ENCODE results near the gene SDK1. TPM values are rescaled to one million over a fixed set of nuclear protein-coding genes. Genes with fewer than 3 reads are reported as not detected.

The SDK1 gene
- total RNA-seq, 1 donor from 2014 or later = 0.08 TPM

DNA sequence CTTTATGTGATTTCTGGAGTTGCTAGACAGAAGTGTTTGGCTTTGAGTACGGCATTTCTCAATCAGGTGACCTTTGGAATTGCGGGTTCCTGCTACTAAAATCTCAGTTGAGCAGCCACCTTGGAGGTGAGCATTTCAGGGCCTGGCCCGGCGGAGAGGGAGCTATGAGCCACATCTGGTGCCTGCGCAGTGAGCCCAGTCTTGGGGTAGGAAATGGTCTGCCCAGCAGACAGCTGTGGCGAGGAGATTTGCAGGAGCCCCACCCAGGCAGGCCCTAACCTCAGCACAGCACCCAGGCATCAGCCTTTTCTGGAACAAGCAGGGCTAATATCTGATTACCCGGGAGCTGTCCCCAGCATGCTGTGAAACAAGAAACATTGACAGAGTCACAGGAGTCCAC, 833.2 kb downstream of the SDK1 start:
- Mint-ChIP-seq H3K27me3 (ENCODE audit: insufficient read depth) (no peaks in the 10 kb centered on the region), H3K27ac (no peak overlapping the region), H3K36me3 (ENCODE audit: low read depth) (no peaks in the 10 kb centered on the region), H3K9me3 (no peaks in the 10 kb centered on the region), H3K4me3 (no peak overlapping the region), H3K4me1 (ENCODE audit: low read depth) (no peaks in the 10 kb centered on the region)
- intact Hi-C loops (cut with micrococcal nuclease) = no loop called here
- no peak for DNase-seq (ENCODE audit: low spot score)

DNA sequence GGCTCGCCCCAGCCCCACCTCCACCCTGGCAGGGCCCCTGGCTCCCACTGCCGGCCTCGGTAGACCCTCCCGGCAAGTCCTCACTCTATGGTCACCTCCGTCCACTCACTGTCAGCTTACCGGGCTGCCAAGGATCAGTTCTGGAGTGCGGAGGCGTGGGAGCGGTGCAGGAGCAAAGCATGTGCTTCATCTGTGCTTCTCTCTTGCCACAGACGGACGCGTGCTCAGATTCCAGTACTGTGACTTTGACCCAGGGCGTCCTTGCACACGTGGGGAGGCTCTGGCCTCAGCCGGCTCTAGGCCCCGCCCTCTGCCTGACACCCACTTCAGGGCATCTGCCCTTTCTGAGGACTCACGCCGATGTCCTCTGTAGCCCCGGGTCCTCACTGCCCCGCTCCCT, 833.6 kb downstream of the SDK1 start:
- Mint-ChIP-seq H3K36me3 (ENCODE audit: low read depth) (no peaks in the 10 kb centered on the region), H3K27ac (no peak overlapping the region), H3K27me3 (ENCODE audit: insufficient read depth) (no peaks in the 10 kb centered on the region), H3K4me1 (ENCODE audit: low read depth) (no peaks in the 10 kb centered on the region), H3K9me3 (no peaks in the 10 kb centered on the region), H3K4me3 (no peak overlapping the region)
- DNase-seq (ENCODE audit: low spot score) = no peak
- intact Hi-C loops (cut with micrococcal nuclease) = no loop called here

- no peak overlapping the region for H3K27ac Mint-ChIP-seq
- H3K27me3 Mint-ChIP-seq (ENCODE audit: insufficient read depth) = no peaks in the 10 kb centered on the region
- DNase-seq (ENCODE audit: low spot score) = no peak
- no peaks in the 10 kb centered on the region for H3K9me3 Mint-ChIP-seq
- intact Hi-C loops (cut with micrococcal nuclease) = no loop called here
- no peak overlapping the region for H3K4me3 Mint-ChIP-seq
- no peaks in the 10 kb centered on the region for H3K4me1 Mint-ChIP-seq (ENCODE audit: low read depth)
- H3K36me3 Mint-ChIP-seq (ENCODE audit: low read depth) = no peaks in the 10 kb centered on the region
Observed at GRCh38 chr7:4135301-4135700, 834.2 kb downstream of the SDK1 start.

- Mint-ChIP-seq H3K4me1 (ENCODE audit: low read depth) (no peaks in the 10 kb centered on the region), H3K27me3 (ENCODE audit: insufficient read depth) (no peaks in the 10 kb centered on the region), H3K36me3 (ENCODE audit: low read depth) (no peaks in the 10 kb centered on the region), H3K27ac (no peak overlapping the region), H3K4me3 (no peak overlapping the region), H3K9me3 (no peaks in the 10 kb centered on the region)
- intact Hi-C loops (cut with micrococcal nuclease) = no loop called here
- DNase-seq (ENCODE audit: low spot score) = no peak
Observed at GRCh38 chr7:4136036-4136435, 835.0 kb downstream of the SDK1 start.

DNA sequence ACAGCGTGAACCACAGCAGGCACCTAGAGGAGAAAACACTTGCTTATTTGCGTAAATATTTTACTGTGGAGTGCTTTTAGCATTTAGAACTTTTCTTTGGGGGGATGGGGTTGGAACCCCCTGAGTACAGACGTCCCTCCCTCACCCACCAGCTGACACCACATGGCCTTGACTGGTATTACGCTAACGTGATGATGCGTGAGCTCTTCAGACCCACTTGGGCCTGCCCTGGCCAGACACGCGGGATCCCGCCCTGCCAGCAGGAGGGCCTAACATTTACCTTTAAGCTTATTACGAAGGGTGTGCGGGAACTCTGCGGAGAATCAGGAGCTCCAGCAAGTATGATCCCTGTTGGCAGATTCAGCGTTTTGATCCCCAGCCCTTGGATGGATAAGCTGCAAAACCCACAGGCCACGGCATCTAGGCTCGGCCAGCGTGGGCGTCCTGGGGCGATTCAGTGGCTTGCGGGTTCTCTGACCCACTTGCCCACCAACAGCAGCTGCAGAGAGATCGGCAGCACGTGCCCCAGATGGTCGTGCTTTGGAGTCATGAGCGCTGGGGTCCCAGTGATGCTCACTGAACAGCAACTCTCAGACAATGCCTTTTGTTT, 835.6 kb downstream of the SDK1 start:
- no peaks in the 10 kb centered on the region for H3K4me1 Mint-ChIP-seq (ENCODE audit: low read depth)
- DNase-seq (ENCODE audit: low spot score) = no peak
- H3K4me3 Mint-ChIP-seq = no peak overlapping the region
- H3K27me3 Mint-ChIP-seq (ENCODE audit: insufficient read depth) = no peaks in the 10 kb centered on the region
- no peaks in the 10 kb centered on the region for H3K9me3 Mint-ChIP-seq
- intact Hi-C loops (cut with micrococcal nuclease) = no loop called here
- no peaks in the 10 kb centered on the region for H3K36me3 Mint-ChIP-seq (ENCODE audit: low read depth)
- H3K27ac Mint-ChIP-seq = no peak overlapping the region

DNA sequence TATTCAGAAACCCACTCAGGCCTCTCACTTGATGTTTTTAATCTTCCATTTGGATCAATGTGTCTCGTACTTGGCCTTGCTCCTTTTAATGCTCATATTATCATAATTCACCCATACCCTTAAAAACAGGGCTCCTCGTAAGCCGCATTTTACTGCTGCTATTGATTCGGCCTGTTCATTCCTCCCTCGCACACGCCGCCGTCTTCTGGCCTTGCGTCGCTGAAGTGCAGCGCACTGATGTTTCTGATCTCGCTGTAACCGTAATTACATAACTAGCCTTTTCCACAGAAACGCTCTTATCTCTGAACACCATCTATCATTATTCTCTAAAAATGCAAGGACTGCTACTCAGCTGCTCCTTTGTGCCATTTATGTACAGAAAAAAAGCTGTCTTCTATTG, 836.5 kb downstream of the SDK1 start:
- intact Hi-C loops (cut with micrococcal nuclease) = no loop called here
- H3K27me3 Mint-ChIP-seq (ENCODE audit: insufficient read depth) = no peaks in the 10 kb centered on the region
- H3K27ac Mint-ChIP-seq = no peak overlapping the region
- H3K9me3 Mint-ChIP-seq = no peaks in the 10 kb centered on the region
- H3K4me3 Mint-ChIP-seq = no peak overlapping the region
- no peaks in the 10 kb centered on the region for H3K4me1 Mint-ChIP-seq (ENCODE audit: low read depth)
- H3K36me3 Mint-ChIP-seq (ENCODE audit: low read depth) = no peaks in the 10 kb centered on the region
- no peak for DNase-seq (ENCODE audit: low spot score)

DNA sequence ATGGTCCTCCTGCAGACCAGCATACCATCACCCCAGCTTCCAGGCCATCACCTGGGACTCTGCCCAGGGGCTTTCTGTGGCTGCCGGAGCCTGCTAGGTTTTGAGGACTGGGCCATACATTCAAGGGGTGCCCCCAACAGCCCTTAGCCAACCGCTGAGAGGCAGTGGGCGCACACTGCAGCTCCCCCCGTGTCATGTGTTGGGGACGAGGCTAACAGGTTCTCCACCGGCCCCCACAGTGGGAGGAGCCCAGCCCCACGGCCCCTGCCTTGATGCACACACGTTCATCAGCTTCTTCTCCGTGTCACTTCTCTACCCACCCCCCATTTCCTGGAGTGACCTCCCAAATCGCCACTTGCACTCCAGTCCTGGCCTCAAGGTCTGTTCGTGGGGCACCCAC, 837.8 kb downstream of the SDK1 start:
- Mint-ChIP-seq H3K27me3 (ENCODE audit: insufficient read depth) (no peaks in the 10 kb centered on the region), H3K4me3 (no peak overlapping the region), H3K36me3 (ENCODE audit: low read depth) (no peaks in the 10 kb centered on the region), H3K9me3 (no peaks in the 10 kb centered on the region), H3K27ac (no peak overlapping the region), H3K4me1 (ENCODE audit: low read depth) (no peaks in the 10 kb centered on the region)
- no peak for DNase-seq (ENCODE audit: low spot score)
- intact Hi-C loops (cut with micrococcal nuclease) = no loop called here

DNA sequence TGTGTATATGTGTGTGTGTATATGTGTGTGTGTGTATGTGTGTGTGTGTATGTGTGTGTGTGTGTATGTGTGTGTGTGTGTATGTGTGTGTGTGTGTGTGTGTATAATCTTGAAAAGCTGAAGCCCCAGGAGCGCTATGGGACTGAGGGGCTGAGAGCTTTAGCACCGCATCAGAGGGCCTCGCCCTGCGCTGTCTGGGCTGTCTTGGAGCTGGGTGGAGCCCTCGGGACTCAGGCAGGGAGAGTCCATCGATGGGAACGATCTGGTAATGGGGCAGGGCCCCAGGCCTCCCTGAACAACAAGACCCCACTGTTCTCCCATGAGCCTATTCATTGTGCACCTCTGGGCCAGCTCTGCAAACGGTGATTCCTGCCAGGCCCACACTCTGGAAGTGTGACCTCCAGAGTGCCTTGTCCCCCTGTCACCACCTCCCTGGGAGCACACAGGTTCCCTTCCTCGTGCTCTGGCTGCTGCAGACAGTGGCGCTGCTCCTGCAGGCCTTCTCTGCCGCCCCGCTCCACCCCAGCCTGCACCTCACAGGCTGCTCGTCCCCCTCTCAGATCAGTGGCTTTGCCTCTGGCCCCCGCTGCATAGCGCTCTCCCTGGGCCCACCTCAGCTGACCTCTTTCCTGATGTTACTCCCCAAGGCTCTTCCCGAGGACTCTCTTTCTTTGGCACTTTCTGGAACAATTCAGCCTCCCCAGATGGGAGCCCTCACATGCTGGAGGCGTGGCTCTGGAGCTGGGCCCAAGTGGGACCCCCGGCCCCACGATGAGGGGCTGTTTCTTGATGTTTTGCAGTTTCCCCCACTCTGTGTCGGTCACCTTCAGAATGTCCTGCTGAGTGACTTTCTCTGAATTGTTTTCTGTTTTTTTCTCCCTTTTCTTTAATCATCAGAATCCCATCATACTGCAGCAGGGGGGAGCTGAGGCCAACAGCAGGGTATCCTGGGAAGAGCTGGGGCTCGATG, 838.9 kb downstream of the SDK1 start:
- DNase-seq (ENCODE audit: low spot score) = no peak
- intact Hi-C loops (cut with micrococcal nuclease) = no loop called here
- H3K4me3 Mint-ChIP-seq = no peak overlapping the region
- no peaks in the 10 kb centered on the region for H3K9me3 Mint-ChIP-seq
- H3K27ac Mint-ChIP-seq = no peak overlapping the region
- H3K4me1 Mint-ChIP-seq (ENCODE audit: low read depth) = no peaks in the 10 kb centered on the region
- no peaks in the 10 kb centered on the region for H3K27me3 Mint-ChIP-seq (ENCODE audit: insufficient read depth)
- H3K36me3 Mint-ChIP-seq (ENCODE audit: low read depth) = no peaks in the 10 kb centered on the region

- no peaks in the 10 kb centered on the region for H3K4me1 Mint-ChIP-seq (ENCODE audit: low read depth)
- H3K9me3 Mint-ChIP-seq = no peaks in the 10 kb centered on the region
- no peak for DNase-seq (ENCODE audit: low spot score)
- no peak overlapping the region for H3K27ac Mint-ChIP-seq
- intact Hi-C loops (cut with micrococcal nuclease) = no loop called here
- no peaks in the 10 kb centered on the region for H3K27me3 Mint-ChIP-seq (ENCODE audit: insufficient read depth)
- no peak overlapping the region for H3K4me3 Mint-ChIP-seq
- H3K36me3 Mint-ChIP-seq (ENCODE audit: low read depth) = no peaks in the 10 kb centered on the region
Observed at GRCh38 chr7:4140933-4141332, 839.9 kb downstream of the SDK1 start.

DNA sequence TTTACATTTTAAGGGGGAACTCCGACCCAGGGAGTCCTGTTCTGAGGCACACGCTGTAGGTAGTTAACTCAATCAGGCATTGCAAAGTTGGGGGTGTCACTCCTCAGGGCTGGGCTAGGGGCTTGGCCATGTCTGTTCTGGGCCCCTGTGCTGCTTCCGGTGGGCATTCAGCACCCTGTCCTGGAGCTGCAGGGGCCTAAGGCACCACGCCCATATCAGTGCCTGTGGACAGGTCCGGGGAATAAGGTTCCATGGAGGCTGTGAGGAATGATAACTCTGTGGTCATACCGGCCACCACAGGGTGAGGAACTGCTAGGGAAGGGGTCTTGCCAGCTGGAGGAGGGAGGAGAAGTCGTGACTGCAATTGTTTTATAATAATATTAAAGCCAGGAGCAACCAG, 842.0 kb downstream of the SDK1 start:
- Mint-ChIP-seq H3K9me3 (no peaks in the 10 kb centered on the region), H3K27ac (no peak overlapping the region), H3K27me3 (ENCODE audit: insufficient read depth) (no peaks in the 10 kb centered on the region), H3K4me3 (no peak overlapping the region), H3K36me3 (ENCODE audit: low read depth) (no peaks in the 10 kb centered on the region), H3K4me1 (ENCODE audit: low read depth) (no peaks in the 10 kb centered on the region)
- intact Hi-C loops (cut with micrococcal nuclease) = no loop called here
- DNase-seq (ENCODE audit: low spot score) = no peak

DNA sequence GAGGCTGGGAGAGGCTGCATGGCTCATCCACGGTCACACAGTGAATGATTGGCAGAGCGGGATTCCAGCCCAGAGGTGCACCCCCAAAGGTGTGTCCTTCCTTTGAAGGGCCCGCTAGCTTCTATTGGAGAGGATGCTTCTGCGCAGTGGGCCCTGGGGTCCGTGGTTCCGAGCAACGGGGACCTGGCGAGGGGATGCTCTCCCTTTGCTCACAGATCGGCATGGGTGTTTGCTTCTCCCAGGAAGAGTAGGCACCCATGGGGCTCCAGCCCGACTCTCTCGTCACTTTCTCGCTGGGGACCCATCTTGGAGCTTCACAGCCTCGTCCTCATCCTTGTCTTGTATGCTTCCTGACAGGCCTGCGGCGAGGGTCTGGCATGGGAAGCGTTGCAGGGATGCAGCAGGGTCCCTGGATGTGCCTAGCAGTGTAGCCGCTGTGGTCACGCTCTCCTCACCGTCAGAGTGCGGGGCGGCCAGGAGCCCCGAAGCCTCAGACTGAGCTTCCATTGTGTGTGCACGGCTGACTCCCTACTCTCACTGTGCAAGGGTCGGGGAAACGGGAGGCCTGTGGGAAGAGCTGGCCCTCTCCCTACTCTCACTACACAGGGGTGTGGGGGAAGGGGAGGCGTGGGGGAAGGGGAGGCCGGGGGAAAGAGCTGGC, 842.6 kb downstream of the SDK1 start:
- H3K4me3 Mint-ChIP-seq = no peak overlapping the region
- H3K27ac Mint-ChIP-seq = no peak overlapping the region
- H3K36me3 Mint-ChIP-seq (ENCODE audit: low read depth) = no peaks in the 10 kb centered on the region
- intact Hi-C loops (cut with micrococcal nuclease) = no loop called here
- no peaks in the 10 kb centered on the region for H3K27me3 Mint-ChIP-seq (ENCODE audit: insufficient read depth)
- no peaks in the 10 kb centered on the region for H3K4me1 Mint-ChIP-seq (ENCODE audit: low read depth)
- no peaks in the 10 kb centered on the region for H3K9me3 Mint-ChIP-seq
- DNase-seq (ENCODE audit: low spot score) = no peak

- Mint-ChIP-seq H3K4me3 (no peak overlapping the region), H3K27me3 (ENCODE audit: insufficient read depth) (no peaks in the 10 kb centered on the region), H3K36me3 (ENCODE audit: low read depth) (no peaks in the 10 kb centered on the region), H3K4me1 (ENCODE audit: low read depth) (no peaks in the 10 kb centered on the region), H3K9me3 (no peaks in the 10 kb centered on the region), H3K27ac (no peak overlapping the region)
- no peak for DNase-seq (ENCODE audit: low spot score)
- intact Hi-C loops (cut with micrococcal nuclease) = no loop called here
Observed at GRCh38 chr7:4144172-4144701, 843.2 kb downstream of the SDK1 start.

Data from activated T-helper 1 cell treated with anti-CD3 and anti-CD28 coated beads, Interleukin-12 subunit alpha, Interleukin-12 subunit beta, Interleukin-2, Interleukin-4 antibody, amounts not matched to agents 30 ng/mL and 10 ng/mL and 1 ng/mL, durations not matched to agents 14 hours and 24 hours and 36 hours (primary cell).